CD4-positive, alpha-beta T cell treated with Interleukin-21 for 1 hour (primary cell): ENCODE measurements around the gene IGFBP2.
A peak's percentile ranks its signal among the peaks of the same experiment; 100 is the strongest.

ENCODE experiments used
- DNase-seq: peaks from one replicate; pipeline ENCODE4 v3.0.0-alpha.2; 2020

IGFBP2 gene

GRCh38 chr2:216665717-216666116 is 32.5 kb downstream of the IGFBP2 start:
- DNase-seq, result no peak

GRCh38 chr2:216666461-216667233 is 33.4 kb downstream of the IGFBP2 start:
- DNase-seq, result peak; percentile 68

- no peak for DNase-seq
These were observed 37.3 kb downstream of the IGFBP2 start for GRCh38 chr2:216670266-216671080.

GRCh38 chr2:216671081-216671411 is 37.8 kb downstream of the IGFBP2 start:
- no peak for DNase-seq

GRCh38 chr2:216671791-216672343 is 38.6 kb downstream of the IGFBP2 start:
- DNase-seq, result no peak

- no peak for DNase-seq
These were observed 39.2 kb downstream of the IGFBP2 start for GRCh38 chr2:216672466-216672865.

- DNase-seq, result no peak
These were observed 39.8 kb downstream of the IGFBP2 start for GRCh38 chr2:216673021-216673420.

GRCh38 chr2:216673609-216674008 is 40.4 kb downstream of the IGFBP2 start:
- no peak for DNase-seq

GRCh38 chr2:216674376-216674775 is 41.2 kb downstream of the IGFBP2 start:
- DNase-seq, result no peak

- DNase-seq, result no peak
These were observed 43.4 kb downstream of the IGFBP2 start for GRCh38 chr2:216676630-216677029.

GRCh38 chr2:216677439-216678097 is 44.3 kb downstream of the IGFBP2 start:
- no peak for DNase-seq

GRCh38 chr2:216678098-216678465 is 44.9 kb downstream of the IGFBP2 start:
- DNase-seq, result no peak

GRCh38 chr2:216678813-216679657 is 45.8 kb downstream of the IGFBP2 start:
- DNase-seq, result no peak

- no peak for DNase-seq
These were observed 46.4 kb downstream of the IGFBP2 start for GRCh38 chr2:216679658-216680024.

GRCh38 chr2:216680951-216681629 is 47.9 kb downstream of the IGFBP2 start:
- no peak for DNase-seq

GRCh38 chr2:216681683-216682082 is 48.5 kb downstream of the IGFBP2 start:
- DNase-seq, result no peak

- no peak for DNase-seq
These were observed 50.6 kb downstream of the IGFBP2 start for GRCh38 chr2:216683846-216684245.

- no peak for DNase-seq
These were observed 52.2 kb downstream of the IGFBP2 start for GRCh38 chr2:216685327-216685875.

GRCh38 chr2:216687111-216687510 is 53.9 kb downstream of the IGFBP2 start:
- DNase-seq, result no peak

- no peak for DNase-seq
These were observed 54.4 kb downstream of the IGFBP2 start for GRCh38 chr2:216687646-216688045.

GRCh38 chr2:216688731-216689340 is 55.6 kb downstream of the IGFBP2 start:
- DNase-seq, result no peak
